ENCODE measurements around the gene ADK. TPM values are rescaled to one million over a fixed set of nuclear protein-coding genes. Genes with fewer than 3 reads are reported as not detected.

Gene ADK
- total and polyA plus RNA-seq, 2 of the 13 experiments (the other 11 are each of a cell fraction or from before 2014, with no cell fraction given) = 48.6 to 79.1 TPM

DNA sequence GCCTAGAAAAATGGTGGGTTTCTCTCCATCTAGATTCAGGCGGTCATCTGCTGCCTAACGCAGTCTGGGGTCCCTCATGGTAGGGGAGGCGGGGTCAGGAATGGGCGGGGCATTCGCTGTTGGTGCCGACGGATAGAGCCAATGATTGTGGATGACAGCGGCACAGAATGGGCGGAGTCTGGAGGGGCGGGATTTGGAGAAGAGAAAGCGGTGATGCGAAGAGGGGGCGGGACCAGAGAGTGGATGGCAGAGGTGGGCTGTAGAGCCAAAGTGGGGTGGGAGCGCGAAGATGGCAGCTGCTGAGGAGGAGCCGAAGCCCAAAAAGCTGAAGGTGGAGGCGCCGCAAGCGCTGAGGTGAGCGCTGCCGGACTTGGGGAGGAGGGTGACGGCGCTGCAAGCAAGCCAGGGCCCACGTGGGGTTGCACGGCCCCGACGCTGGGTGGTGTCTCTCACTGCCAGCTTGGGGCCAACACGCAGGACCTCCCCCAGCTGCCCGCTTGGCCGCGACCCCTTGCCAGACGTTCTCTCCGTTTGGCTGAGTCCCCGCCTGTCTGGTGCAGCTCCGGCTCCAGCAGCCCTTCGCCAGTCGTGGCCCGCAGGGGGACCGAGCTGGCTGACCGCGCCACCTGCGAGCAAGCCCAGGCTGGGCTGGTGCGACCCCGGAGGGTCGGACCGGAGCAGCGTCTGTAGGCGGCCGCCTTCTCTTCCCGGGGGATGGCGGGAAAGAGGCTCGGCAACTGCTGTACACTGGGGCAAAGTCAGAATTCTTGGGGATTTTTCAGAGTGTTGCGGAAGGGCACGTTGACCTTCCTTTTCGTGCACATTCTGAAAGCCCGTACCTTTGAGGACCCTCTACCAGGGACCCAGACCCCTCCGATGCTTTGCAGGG is at the start of gene ADK (continued):
- TF ChIP-seq, protein P1, sequence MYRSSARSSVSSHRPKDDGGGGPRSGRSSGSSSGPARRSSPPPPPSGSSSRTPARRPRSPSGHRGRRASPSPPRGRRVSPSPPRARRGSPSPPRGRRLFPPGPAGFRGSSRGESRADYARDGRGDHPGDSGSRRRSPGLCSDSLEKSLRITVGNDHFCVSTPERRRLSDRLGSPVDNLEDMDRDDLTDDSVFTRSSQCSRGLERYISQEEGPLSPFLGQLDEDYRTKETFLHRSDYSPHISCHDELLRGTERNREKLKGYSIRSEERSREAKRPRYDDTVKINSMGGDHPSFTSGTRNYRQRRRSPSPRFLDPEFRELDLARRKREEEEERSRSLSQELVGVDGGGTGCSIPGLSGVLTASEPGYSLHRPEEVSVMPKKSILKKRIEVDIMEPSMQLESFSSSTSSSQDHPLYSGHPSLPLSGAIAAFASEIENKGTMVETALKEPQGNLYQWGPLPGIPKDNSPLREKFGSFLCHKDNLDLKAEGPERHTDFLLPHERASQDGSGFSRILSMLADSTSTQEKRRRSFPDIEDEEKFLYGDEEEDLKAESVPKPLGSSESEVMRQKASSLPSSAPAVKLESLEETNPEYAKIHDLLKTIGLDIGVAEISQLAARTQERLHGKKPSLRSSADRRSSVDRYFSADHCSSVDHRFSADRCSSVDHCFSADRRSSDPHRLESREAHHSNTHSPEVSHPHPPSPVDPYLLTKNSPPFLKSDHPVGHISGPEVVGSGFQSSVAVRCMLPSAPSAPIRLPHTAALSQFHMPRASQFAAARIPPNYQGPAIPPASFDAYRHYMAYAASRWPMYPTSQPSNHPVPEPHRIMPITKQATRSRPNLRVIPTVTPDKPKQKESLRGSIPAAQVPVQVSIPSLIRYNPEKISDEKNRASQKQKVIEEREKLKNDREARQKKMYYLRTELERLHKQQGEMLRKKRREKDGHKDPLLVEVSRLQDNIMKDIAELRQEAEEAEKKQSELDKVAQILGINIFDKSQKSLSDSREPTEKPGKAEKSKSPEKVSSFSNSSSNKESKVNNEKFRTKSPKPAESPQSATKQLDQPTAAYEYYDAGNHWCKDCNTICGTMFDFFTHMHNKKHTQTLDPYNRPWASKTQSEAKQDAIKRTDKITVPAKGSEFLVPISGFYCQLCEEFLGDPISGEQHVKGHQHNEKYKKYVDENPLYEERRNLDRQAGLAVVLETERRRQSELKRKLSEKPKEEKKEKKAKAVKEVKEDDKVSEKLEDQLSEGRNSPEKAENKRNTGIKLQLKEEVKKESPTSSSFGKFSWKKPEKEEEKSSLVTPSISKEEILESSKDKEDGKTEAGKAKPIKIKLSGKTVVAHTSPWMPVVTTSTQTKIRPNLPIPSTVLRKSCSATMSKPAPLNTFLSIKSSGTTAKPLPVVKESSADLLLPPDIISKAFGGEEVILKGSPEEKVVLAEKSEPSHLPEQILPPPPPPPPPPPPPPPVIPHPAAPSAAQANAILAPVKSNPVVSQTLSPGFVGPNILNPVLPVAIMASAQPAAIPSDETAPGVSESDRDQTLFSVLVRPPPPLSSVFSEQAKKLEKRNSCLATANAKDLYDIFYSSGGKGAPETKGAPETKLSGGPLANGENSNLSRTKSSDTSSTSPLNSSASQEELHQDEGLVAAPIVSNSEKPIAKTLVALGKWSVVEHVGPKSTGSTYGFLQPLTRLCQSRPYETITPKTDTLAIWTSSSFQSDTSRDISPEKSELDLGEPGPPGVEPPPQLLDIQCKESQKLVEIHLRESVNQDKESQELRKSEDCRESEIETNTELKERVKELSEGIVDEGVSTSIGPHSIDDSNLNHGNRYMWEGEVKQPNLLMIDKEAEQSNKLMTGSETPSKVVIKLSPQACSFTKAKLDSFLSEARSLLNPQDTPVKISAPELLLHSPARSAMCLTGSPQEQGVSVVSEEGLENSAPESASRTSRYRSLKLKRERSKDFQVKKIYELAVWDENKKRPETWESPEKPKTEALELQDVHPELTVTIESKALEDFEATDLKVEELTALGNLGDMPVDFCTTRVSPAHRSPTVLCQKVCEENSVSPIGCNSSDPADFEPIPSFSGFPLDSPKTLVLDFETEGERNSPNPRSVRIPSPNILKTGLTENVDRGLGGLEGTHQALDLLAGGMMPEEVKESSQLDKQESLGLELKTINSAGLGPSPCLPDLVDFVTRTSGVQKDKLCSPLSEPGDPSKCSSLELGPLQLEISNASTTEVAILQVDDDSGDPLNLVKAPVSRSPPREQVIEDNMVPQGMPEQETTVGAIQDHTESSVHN (CRISPR knock-in tag; IDR thresholded peaks at IDR 0.05) = peak; percentile 23; the same call in 1 of the 2 replicates
- TF ChIP-seq TBX2 (CRISPR knock-in tag; IDR thresholded peaks at IDR 0.05; ENCODE audit: borderline replicate concordance) (peak; percentile 23; the same call in 1 of the 2 replicates), CHD2 (IDR thresholded peaks at IDR 0.05; ENCODE audit: low read depth, low read length) (no peak), BRD4 (CRISPR knock-in tag; IDR thresholded peaks at IDR 0.05) (peak; percentile 88), ZNF644 (CRISPR knock-in tag; IDR thresholded peaks at IDR 0.05; ENCODE audit: low read depth) (no peak; the same call in 1 of the 2 replicates), NFKB2 (CRISPR knock-in tag; IDR thresholded peaks at IDR 0.05; ENCODE audit: borderline replicate concordance) (peak; percentile 56; the same call in 1 of the 2 replicates), MAZ (IDR thresholded peaks at IDR 0.05; ENCODE audit: borderline replicate concordance, low read depth, low read length) (peak; percentile 37; the same call in 1 of the 2 replicates), MAZ (CRISPR knock-in tag; IDR thresholded peaks at IDR 0.05; ENCODE audit: low read depth) (no peak), ZNF232 (CRISPR knock-in tag; IDR thresholded peaks at IDR 0.05; ENCODE audit: borderline replicate concordance) (peak; percentile 70; the same call in 1 of the 2 replicates), ZNF674 (CRISPR knock-in tag; IDR thresholded peaks at IDR 0.05; ENCODE audit: low read depth) (no peak), PCBP2 (optimal IDR thresholded peaks at IDR 0.05; ENCODE audit: low read depth, low read length, poor library complexity, severe bottlenecking) (no peak), ZNF724P (CRISPR knock-in tag; IDR thresholded peaks at IDR 0.05; ENCODE audit: borderline replicate concordance) (peak; percentile 69; the same call in 1 of the 2 replicates)
- TF ChIP-seq, protein P2, sequence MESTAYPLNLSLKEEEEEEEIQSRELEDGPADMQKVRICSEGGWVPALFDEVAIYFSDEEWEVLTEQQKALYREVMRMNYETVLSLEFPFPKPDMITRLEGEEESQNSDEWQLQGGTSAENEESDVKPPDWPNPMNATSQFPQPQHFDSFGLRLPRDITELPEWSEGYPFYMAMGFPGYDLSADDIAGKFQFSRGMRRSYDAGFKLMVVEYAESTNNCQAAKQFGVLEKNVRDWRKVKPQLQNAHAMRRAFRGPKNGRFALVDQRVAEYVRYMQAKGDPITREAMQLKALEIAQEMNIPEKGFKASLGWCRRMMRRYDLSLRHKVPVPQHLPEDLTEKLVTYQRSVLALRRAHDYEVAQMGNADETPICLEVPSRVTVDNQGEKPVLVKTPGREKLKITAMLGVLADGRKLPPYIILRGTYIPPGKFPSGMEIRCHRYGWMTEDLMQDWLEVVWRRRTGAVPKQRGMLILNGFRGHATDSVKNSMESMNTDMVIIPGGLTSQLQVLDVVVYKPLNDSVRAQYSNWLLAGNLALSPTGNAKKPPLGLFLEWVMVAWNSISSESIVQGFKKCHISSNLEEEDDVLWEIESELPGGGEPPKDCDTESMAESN (CRISPR knock-in tag; conservative IDR thresholded peaks at IDR 0.05) = peak; percentile 88
- TF ChIP-seq, protein P3, sequence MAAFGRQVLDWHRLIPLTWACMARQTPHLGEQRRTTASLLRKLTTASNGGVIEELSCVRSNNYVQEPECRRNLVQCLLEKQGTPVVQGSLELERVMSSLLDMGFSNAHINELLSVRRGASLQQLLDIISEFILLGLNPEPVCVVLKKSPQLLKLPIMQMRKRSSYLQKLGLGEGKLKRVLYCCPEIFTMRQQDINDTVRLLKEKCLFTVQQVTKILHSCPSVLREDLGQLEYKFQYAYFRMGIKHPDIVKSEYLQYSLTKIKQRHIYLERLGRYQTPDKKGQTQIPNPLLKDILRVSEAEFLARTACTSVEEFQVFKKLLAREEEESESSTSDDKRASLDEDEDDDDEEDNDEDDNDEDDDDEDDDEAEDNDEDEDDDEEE (CRISPR knock-in tag; IDR thresholded peaks at IDR 0.05) = no peak
- TF ChIP-seq, protein P4, sequence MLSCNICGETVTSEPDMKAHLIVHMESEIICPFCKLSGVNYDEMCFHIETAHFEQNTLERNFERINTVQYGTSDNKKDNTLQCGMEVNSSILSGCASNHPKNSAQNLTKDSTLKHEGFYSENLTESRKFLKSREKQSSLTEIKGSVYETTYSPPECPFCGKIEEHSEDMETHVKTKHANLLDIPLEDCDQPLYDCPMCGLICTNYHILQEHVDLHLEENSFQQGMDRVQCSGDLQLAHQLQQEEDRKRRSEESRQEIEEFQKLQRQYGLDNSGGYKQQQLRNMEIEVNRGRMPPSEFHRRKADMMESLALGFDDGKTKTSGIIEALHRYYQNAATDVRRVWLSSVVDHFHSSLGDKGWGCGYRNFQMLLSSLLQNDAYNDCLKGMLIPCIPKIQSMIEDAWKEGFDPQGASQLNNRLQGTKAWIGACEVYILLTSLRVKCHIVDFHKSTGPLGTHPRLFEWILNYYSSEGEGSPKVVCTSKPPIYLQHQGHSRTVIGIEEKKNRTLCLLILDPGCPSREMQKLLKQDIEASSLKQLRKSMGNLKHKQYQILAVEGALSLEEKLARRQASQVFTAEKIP (CRISPR knock-in tag; IDR thresholded peaks at IDR 0.05; ENCODE audit: borderline replicate concordance) = no peak
